ENCODE results near the gene CORO7.
"Not testable (repeated sequence)": the region's sequence is repeated elsewhere in the genome, so short reads cannot be mapped to it uniquely, and the experiment has no call there.

CORO7 gene

GRCh38 chr16:4347010-4347409 is 69.4 kb downstream of the CORO7 start:
- no peaks in the 10 kb centered on the region for H3K9me3 ChIP-seq (ENCODE audit: control insufficient read depth, insufficient read depth, low read depth, low read length)
- peaks cover 4% of the 10 kb centered on the region; the same call in 1 of the 2 replicates for H3K4me1 ChIP-seq (ENCODE audit: control insufficient read depth, insufficient read depth, low read length)
- H3K4me3 ChIP-seq (ENCODE audit: low read depth, low read length), result no peak overlapping the region
- no peak overlapping the region for H3K27ac ChIP-seq (ENCODE audit: low read depth, low read length)
- peaks cover 32% of the 10 kb centered on the region for H3K36me3 ChIP-seq (ENCODE audit: control insufficient read depth, insufficient read depth, low read length)
- H3K9ac ChIP-seq (ENCODE audit: low read length), result no peak overlapping the region
- H3K27me3 ChIP-seq (ENCODE audit: control insufficient read depth, insufficient read depth, low read length), result no peaks in the 10 kb centered on the region

- H3K9ac ChIP-seq (ENCODE audit: low read length), result no peak overlapping the region
- no peak overlapping the region for H3K27ac ChIP-seq (ENCODE audit: low read depth, low read length)
- H3K36me3 ChIP-seq (ENCODE audit: control insufficient read depth, insufficient read depth, low read length), result peaks cover 38% of the 10 kb centered on the region
These were observed 70.3 kb downstream of the CORO7 start for GRCh38 chr16:4345836-4346781.

GRCh38 chr16:4344983-4345835 is 71.2 kb downstream of the CORO7 start:
- H3K9ac ChIP-seq (ENCODE audit: low read length), result no peak overlapping the region
- no peak overlapping the region for H3K4me3 ChIP-seq (ENCODE audit: low read depth, low read length)
- H3K9me3 ChIP-seq (ENCODE audit: control insufficient read depth, insufficient read depth, low read depth, low read length), result no peaks in the 10 kb centered on the region
- H3K36me3 ChIP-seq (ENCODE audit: control insufficient read depth, insufficient read depth, low read length), result peaks cover 45% of the 10 kb centered on the region
- no peaks in the 10 kb centered on the region for H3K27me3 ChIP-seq (ENCODE audit: control insufficient read depth, insufficient read depth, low read length)
- H3K4me1 ChIP-seq (ENCODE audit: control insufficient read depth, insufficient read depth, low read length), result no peaks in the 10 kb centered on the region
- H3K27ac ChIP-seq (ENCODE audit: low read depth, low read length), result no peak overlapping the region

More at GRCh38 chr16:4345836-4346781, 70.3 kb downstream of the CORO7 start:
- no peaks in the 10 kb centered on the region for H3K9me3 ChIP-seq (ENCODE audit: control insufficient read depth, insufficient read depth, low read depth, low read length)
- H3K27me3 ChIP-seq (ENCODE audit: control insufficient read depth, insufficient read depth, low read length), result no peaks in the 10 kb centered on the region
- no peak overlapping the region for H3K4me3 ChIP-seq (ENCODE audit: low read depth, low read length)
- H3K4me1 ChIP-seq (ENCODE audit: control insufficient read depth, insufficient read depth, low read length), result no peaks in the 10 kb centered on the region

- H3K4me3 ChIP-seq (ENCODE audit: low read depth, low read length); H3K9me3 ChIP-seq (ENCODE audit: control insufficient read depth, insufficient read depth, low read depth, low read length); H3K27me3 ChIP-seq (ENCODE audit: control insufficient read depth, insufficient read depth, low read length); H3K9ac ChIP-seq (ENCODE audit: low read length); H3K4me1 ChIP-seq (ENCODE audit: control insufficient read depth, insufficient read depth, low read length); H3K27ac ChIP-seq (ENCODE audit: low read depth, low read length): not testable (repeated sequence)
- H3K36me3 ChIP-seq (ENCODE audit: control insufficient read depth, insufficient read depth, low read length), result peaks cover 52% of the 10 kb centered on the region
These were observed 72.0 kb downstream of the CORO7 start for GRCh38 chr16:4344300-4344982.

GRCh38 chr16:4342866-4343744 is 73.3 kb downstream of the CORO7 start:
- Histone ChIP-seq H3K36me3 (ENCODE audit: control insufficient read depth, insufficient read depth, low read length) (peaks cover 59% of the 10 kb centered on the region), H3K4me1 (ENCODE audit: control insufficient read depth, insufficient read depth, low read length) (no peaks in the 10 kb centered on the region), H3K27ac (ENCODE audit: low read depth, low read length) (no peak overlapping the region), H3K27me3 (ENCODE audit: control insufficient read depth, insufficient read depth, low read length) (no peaks in the 10 kb centered on the region), H3K9ac (ENCODE audit: low read length) (no peak overlapping the region), H3K4me3 (ENCODE audit: low read depth, low read length) (no peak overlapping the region), H3K9me3 (ENCODE audit: control insufficient read depth, insufficient read depth, low read depth, low read length) (no peaks in the 10 kb centered on the region)

- no peaks in the 10 kb centered on the region for H3K9me3 ChIP-seq (ENCODE audit: control insufficient read depth, insufficient read depth, low read depth, low read length)
- no peaks in the 10 kb centered on the region for H3K27me3 ChIP-seq (ENCODE audit: control insufficient read depth, insufficient read depth, low read length)
- H3K4me3 ChIP-seq (ENCODE audit: low read depth, low read length), result no peak overlapping the region
- H3K27ac ChIP-seq (ENCODE audit: low read depth, low read length), result no peak overlapping the region
- peaks cover 60% of the 10 kb centered on the region for H3K36me3 ChIP-seq (ENCODE audit: control insufficient read depth, insufficient read depth, low read length)
- H3K9ac ChIP-seq (ENCODE audit: low read length), result no peak overlapping the region
- no peaks in the 10 kb centered on the region for H3K4me1 ChIP-seq (ENCODE audit: control insufficient read depth, insufficient read depth, low read length)
These were observed 75.1 kb downstream of the CORO7 start for GRCh38 chr16:4341250-4341649.

- Histone ChIP-seq H3K9ac (ENCODE audit: low read length) (no peak overlapping the region), H3K4me3 (ENCODE audit: low read depth, low read length) (no peak overlapping the region), H3K27me3 (ENCODE audit: control insufficient read depth, insufficient read depth, low read length) (no peaks in the 10 kb centered on the region), H3K27ac (ENCODE audit: low read depth, low read length) (no peak overlapping the region), H3K9me3 (ENCODE audit: control insufficient read depth, insufficient read depth, low read depth, low read length) (no peaks in the 10 kb centered on the region), H3K4me1 (ENCODE audit: control insufficient read depth, insufficient read depth, low read length) (no peaks in the 10 kb centered on the region), H3K36me3 (ENCODE audit: control insufficient read depth, insufficient read depth, low read length) (peaks cover 58% of the 10 kb centered on the region)
These were observed 76.0 kb downstream of the CORO7 start for GRCh38 chr16:4340443-4340842.

- Histone ChIP-seq H3K4me1 (ENCODE audit: control insufficient read depth, insufficient read depth, low read length) (no peaks in the 10 kb centered on the region), H3K9ac (ENCODE audit: low read length) (no peak overlapping the region), H3K4me3 (ENCODE audit: low read depth, low read length) (no peak overlapping the region), H3K36me3 (ENCODE audit: control insufficient read depth, insufficient read depth, low read length) (peaks cover 55% of the 10 kb centered on the region), H3K27ac (ENCODE audit: low read depth, low read length) (no peak overlapping the region), H3K27me3 (ENCODE audit: control insufficient read depth, insufficient read depth, low read length) (no peaks in the 10 kb centered on the region), H3K9me3 (ENCODE audit: control insufficient read depth, insufficient read depth, low read depth, low read length) (no peaks in the 10 kb centered on the region)
These were observed 76.5 kb downstream of the CORO7 start for GRCh38 chr16:4339909-4340308.

- no peak overlapping the region for H3K4me3 ChIP-seq (ENCODE audit: low read depth, low read length)
- H3K9ac ChIP-seq (ENCODE audit: low read length), result no peak overlapping the region
- H3K27ac ChIP-seq (ENCODE audit: low read depth, low read length), result no peak overlapping the region
- H3K27me3 ChIP-seq (ENCODE audit: control insufficient read depth, insufficient read depth, low read length), result no peaks in the 10 kb centered on the region
- peaks cover 58% of the 10 kb centered on the region for H3K36me3 ChIP-seq (ENCODE audit: control insufficient read depth, insufficient read depth, low read length)
- no peaks in the 10 kb centered on the region for H3K4me1 ChIP-seq (ENCODE audit: control insufficient read depth, insufficient read depth, low read length)
- H3K9me3 ChIP-seq (ENCODE audit: control insufficient read depth, insufficient read depth, low read depth, low read length), result no peaks in the 10 kb centered on the region
These were observed 76.9 kb downstream of the CORO7 start for GRCh38 chr16:4339455-4339854.

- H3K4me1 ChIP-seq (ENCODE audit: control insufficient read depth, insufficient read depth, low read length), result no peaks in the 10 kb centered on the region
- no peaks in the 10 kb centered on the region for H3K27me3 ChIP-seq (ENCODE audit: control insufficient read depth, insufficient read depth, low read length)
- no peaks in the 10 kb centered on the region for H3K9me3 ChIP-seq (ENCODE audit: control insufficient read depth, insufficient read depth, low read depth, low read length)
- H3K27ac ChIP-seq (ENCODE audit: low read depth, low read length), result no peak overlapping the region
- peaks cover 59% of the 10 kb centered on the region for H3K36me3 ChIP-seq (ENCODE audit: control insufficient read depth, insufficient read depth, low read length)
- H3K9ac ChIP-seq (ENCODE audit: low read length), result no peak overlapping the region
- no peak overlapping the region for H3K4me3 ChIP-seq (ENCODE audit: low read depth, low read length)
These were observed 77.6 kb downstream of the CORO7 start for GRCh38 chr16:4338712-4339299.

Measured in HUES6 (cell line).